ENCODE data around the gene BCL3. TPM values are rescaled to one million over a fixed set of nuclear protein-coding genes. Genes with fewer than 3 reads are reported as not detected.

BCL3 gene
- total RNA-seq, 4 donors from 2014 or later, result 13.2 to 37.7 (median 16.4) TPM

DNA sequence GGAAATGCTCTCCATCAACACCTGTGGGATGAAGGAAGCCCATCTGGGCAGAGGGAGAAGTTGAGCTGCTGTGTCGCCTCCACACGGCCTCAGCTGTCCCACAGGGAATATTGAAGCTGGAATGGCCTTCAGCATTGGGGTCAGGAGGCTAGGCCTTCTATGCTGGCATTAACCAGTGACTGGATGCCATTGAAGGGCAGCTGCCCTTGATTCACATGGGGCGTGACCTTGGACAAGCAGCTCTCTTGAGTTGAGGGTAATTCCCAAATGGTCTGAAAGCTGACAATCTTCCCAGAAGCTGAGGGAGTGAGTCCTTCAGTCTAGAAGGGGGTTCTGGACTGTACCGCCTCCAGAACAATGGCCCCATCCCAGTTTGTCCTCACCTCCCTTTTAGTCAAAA lies 6.7 kb downstream of the BCL3 start:
- Histone ChIP-seq H3K27me3 (no peaks in the 10 kb centered on the region), H3K4me1 (peaks cover 0 to 98% (median 62%) of the 10 kb centered on the region in 3 donors), H3K27ac (peak overlapping the region in 3 of 4 donors; percentile 88 to 93 (median 90)), H3K4me3 (peak overlapping the region in 1 of 2 donors; percentile 49), H3K9me3 (no peaks in the 10 kb centered on the region), H3K36me3 (peaks cover 0 to 71% of the 10 kb centered on the region in 2 donors)
- ATAC-seq, result no peak
- TF ChIP-seq POLR2AphosphoS5 (IDR thresholded peaks at IDR 0.05) (peak; percentile 11), POLR2A (IDR thresholded peaks at IDR 0.05) (no peak)
- 85 to 100% methylated on average over 1 to 2 of the region's 4 CpGs for WGBS, 2 donors (ENCODE audit: low coverage in 1 of 2)

GRCh38 chr19:44756089-44756562 lies 7.6 kb downstream of the BCL3 start:
- H3K9me3 ChIP-seq, result no peaks in the 10 kb centered on the region
- H3K27me3 ChIP-seq, result no peaks in the 10 kb centered on the region
- 100% methylated on average over 1 of the region's 7 CpGs; no CpG with 5 or more reads in 1 of the 2 donors for WGBS, 2 donors (ENCODE audit: low coverage in 1 of 2)
- H3K27ac ChIP-seq, result peak overlapping the region; percentile 21 to 93 (median 89)
- peaks cover 0 to 89% (median 57%) of the 10 kb centered on the region in 3 donors for H3K4me1 ChIP-seq
- ATAC-seq, result no peak
- no peak overlapping the region for H3K4me3 ChIP-seq
- peaks cover 0 to 71% of the 10 kb centered on the region in 2 donors for H3K36me3 ChIP-seq
- TF ChIP-seq EP300 (IDR thresholded peaks at IDR 0.05) (no peak), CTCF (IDR thresholded peaks at IDR 0.05) (no peak), POLR2AphosphoS5 (IDR thresholded peaks at IDR 0.05) (no peak), POLR2A (IDR thresholded peaks at IDR 0.05) (no peak)

DNA sequence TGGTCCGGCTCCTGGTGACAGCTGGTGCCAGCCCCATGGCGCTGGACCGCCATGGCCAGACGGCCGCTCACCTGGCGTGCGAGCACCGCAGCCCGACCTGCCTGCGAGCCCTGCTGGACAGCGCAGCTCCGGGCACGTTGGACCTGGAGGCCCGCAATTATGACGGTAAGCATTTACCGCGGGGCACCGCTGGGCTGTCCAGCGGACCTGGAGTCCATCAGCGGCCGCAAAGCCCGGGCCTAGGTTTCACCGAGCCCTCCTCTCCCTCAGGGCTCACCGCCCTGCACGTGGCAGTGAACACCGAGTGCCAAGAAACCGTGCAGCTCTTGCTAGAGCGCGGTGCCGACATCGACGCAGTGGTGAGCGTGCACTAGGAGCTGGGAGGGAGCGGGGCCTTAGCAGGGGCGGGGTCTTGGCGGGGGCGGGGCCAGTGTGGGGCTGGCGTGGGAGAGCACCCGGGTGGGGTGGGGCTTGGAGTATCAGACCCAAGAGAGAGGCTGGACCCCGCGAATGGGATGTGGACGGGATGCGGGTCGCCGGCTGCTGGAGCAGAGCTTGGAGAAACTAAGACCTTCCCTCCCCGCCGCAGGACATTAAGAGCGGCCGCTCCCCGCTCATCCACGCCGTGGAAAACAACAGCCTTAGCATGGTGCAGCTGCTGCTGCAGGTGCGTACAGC lies 8.7 kb downstream of the BCL3 start:
- ATAC-seq, result peak; percentile 60
- H3K9me3 ChIP-seq, result no peaks in the 10 kb centered on the region
- peak overlapping the region; percentile 41 to 93 (median 89) for H3K27ac ChIP-seq
- H3K36me3 ChIP-seq, result peaks cover 0 to 68% of the 10 kb centered on the region in 2 donors
- WGBS, 2 donors (ENCODE audit: low coverage in 1 of 2), result 17% methylated on average over 1 of the region's 53 CpGs; no CpG with 5 or more reads in 1 of the 2 donors
- peak overlapping the region; percentile 40 to 61 for H3K4me3 ChIP-seq
- H3K4me1 ChIP-seq, result peaks cover 0 to 80% (median 51%) of the 10 kb centered on the region in 3 donors
- no peaks in the 10 kb centered on the region for H3K27me3 ChIP-seq
- TF ChIP-seq POLR2A (IDR thresholded peaks at IDR 0.05) (peak in 1 of 2 donors; percentile 3), EP300 (IDR thresholded peaks at IDR 0.05) (no peak), POLR2AphosphoS5 (IDR thresholded peaks at IDR 0.05) (peak; percentile 78), CTCF (IDR thresholded peaks at IDR 0.05) (peak in 2 of 4 experiments; percentile 17 to 31)

DNA sequence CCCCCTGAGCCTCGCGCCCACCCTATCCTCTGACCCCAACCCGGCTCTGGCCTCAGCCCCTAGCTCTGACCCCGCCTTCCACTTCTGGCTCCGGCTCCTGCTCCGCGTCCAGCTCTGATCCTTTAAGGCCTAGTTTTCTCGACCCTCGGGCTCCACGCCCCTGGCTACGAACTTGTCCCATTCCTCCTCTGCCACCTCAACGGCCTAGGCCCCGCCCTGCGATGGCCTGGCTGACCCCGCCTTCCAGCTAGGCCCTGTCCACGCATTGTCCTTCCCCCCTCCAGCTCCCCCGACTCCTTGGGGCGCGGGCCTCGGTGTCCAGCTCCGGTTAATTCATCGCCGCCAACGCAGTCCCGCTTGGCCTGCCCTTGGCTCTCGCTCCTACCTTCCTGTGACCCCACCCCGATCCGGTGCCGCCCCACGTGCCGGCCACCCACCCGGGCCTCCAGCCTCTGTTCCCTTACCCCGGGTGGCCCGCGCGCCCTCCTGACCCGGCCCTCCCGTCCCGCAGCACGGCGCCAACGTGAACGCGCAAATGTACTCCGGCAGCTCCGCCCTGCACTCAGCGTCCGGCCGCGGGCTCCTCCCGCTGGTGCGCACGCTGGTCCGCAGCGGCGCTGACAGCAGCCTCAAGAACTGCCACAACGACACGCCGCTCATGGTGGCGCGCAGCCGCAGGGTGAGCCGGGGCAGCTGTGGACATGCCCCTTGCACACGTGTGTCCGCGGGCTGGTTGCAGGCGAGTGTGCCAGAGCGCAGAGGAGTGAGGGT lies 9.4 kb downstream of the BCL3 start:
- 5 to 17% methylated on average over 18 to 21 of the region's 68 CpGs for WGBS, 2 donors (ENCODE audit: low coverage in 1 of 2)
- peak overlapping the region; percentile 40 to 61 for H3K4me3 ChIP-seq
- H3K36me3 ChIP-seq, result peaks cover 0 to 61% of the 10 kb centered on the region in 2 donors
- peaks cover 0 to 72% (median 44%) of the 10 kb centered on the region in 3 donors for H3K4me1 ChIP-seq
- TF ChIP-seq POLR2A (IDR thresholded peaks at IDR 0.05) (no peak), CTCF (IDR thresholded peaks at IDR 0.05) (peak in 3 of 4 experiments; percentile 24 to 72 (median 38)), EP300 (IDR thresholded peaks at IDR 0.05) (no peak), POLR2AphosphoS5 (IDR thresholded peaks at IDR 0.05) (peak; percentile 70)
- peak; percentile 63 for ATAC-seq
- H3K27ac ChIP-seq, result peak overlapping the region; percentile 41 to 93 (median 89)
- H3K27me3 ChIP-seq, result no peaks in the 10 kb centered on the region
- no peaks in the 10 kb centered on the region for H3K9me3 ChIP-seq

DNA sequence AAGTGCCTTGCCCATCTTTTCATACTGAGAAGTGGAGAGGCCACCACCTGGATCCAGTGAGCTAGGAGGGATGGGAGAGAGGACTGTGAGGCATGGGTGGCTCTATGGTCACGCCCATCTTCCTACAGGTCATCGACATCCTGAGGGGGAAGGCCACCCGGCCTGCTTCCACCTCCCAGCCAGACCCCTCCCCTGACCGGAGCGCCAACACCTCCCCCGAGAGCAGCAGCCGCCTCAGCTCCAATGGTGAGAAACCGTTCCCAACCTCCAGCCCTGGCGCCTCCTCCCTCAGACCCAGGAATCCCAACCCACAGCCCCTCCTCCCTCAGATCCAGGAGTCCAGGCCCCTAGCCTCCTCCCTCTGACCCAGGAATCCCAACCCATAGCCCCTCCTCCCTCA lies 10.1 kb downstream of the BCL3 start:
- WGBS, 2 donors (ENCODE audit: low coverage in 1 of 2), result 33 to 56% methylated on average over 3 to 5 of the region's 9 CpGs
- TF ChIP-seq EP300 (IDR thresholded peaks at IDR 0.05), result no peak
- TF ChIP-seq POLR2AphosphoS5 (IDR thresholded peaks at IDR 0.05), result no peak
- TF ChIP-seq CTCF (IDR thresholded peaks at IDR 0.05), result no peak
- no peak for TF ChIP-seq POLR2A (IDR thresholded peaks at IDR 0.05)
- H3K4me1 ChIP-seq, result peaks cover 0 to 66% (median 44%) of the 10 kb centered on the region in 3 donors
- H3K27me3 ChIP-seq, result no peaks in the 10 kb centered on the region
- peak overlapping the region in 1 of 2 donors; percentile 61 for H3K4me3 ChIP-seq
- H3K36me3 ChIP-seq, result peaks cover 0 to 60% of the 10 kb centered on the region in 2 donors
- ATAC-seq, result no peak
- peak overlapping the region in 3 of 4 donors; percentile 88 to 93 (median 90) for H3K27ac ChIP-seq
- no peaks in the 10 kb centered on the region for H3K9me3 ChIP-seq
